SK-N-SH (cell line): ENCODE data around the gene GRAMD2A. TPM values are rescaled to one million over a fixed set of nuclear protein-coding genes. Genes with fewer than 3 reads are reported as not detected.
A peak's percentile ranks its signal among the peaks of the same experiment; 100 is the strongest.

Source experiments
- CTCF ChIA-PET: fragments of 300-600, 350-600 bp; formaldehyde crosslinking; extraction: SDS; loops from one replicate; lab custom pipeline; 2021; lab: Yijun Ruan, JAX
- POLR2A ChIA-PET: fragments of 350-600 bp; sonication (Branson Sonifier 250); formaldehyde crosslinking; extraction: SDS; loops from one replicate; lab custom pipeline; 2020; ENCODE audit warnings: antibody characterized with exemption, inconsistent platforms; lab: Yijun Ruan, JAX
- DNase-seq: peaks from one replicate; pipeline ENCODE4 v3.0.0; 2012
- H2AFZ ChIP-seq: fragments of 200-600 bp; sonication (generic); 2 replicates; pipeline ENCODE4 v1.8.1; 2016; ENCODE audit warnings: antibody characterized with exemption, mild to moderate bottlenecking, low read depth
- H3F3A ChIP-seq: fragments of 200-600 bp; sonication (generic); replicated peaks from 2 replicates; pipeline ENCODE3; 2016; ENCODE audit warnings: antibody characterized with exemption, mild to moderate bottlenecking; ENCODE audit not compliant: insufficient read depth
- H3K27ac ChIP-seq, 2 experiments: fragments of 200-500 bp in 1 of 2; fragments of 200-600 bp in 1 of 2; sonication (Bioruptor generic) in 1 of 2; sonication (generic), shearing (Covaris generic) in 1 of 2; 2 replicates each; pipeline versions ENCODE4 v1.5.1 to v1.6.1; 2014 to 2016; ENCODE audit warnings: low read depth in 2 of 2, inconsistent platforms in 1 of 2, low read length in 1 of 2, mild to moderate bottlenecking in 1 of 2, mixed read lengths in 1 of 2
- H3K27me3 ChIP-seq: fragments of 200-600 bp; sonication (generic), shearing (Covaris generic); 2 replicates; pipeline ENCODE4 v1.6.1; 2016; ENCODE audit warnings: mixed run types; ENCODE audit not compliant: insufficient read depth
- H3K36me3 ChIP-seq, 2 experiments: fragments of 200-500 bp in 1 of 2; fragments of 200-600 bp in 1 of 2; sonication (Bioruptor generic) in 1 of 2; sonication (generic) in 1 of 2; replicated peaks in 1 of 2; 2 replicates each; pipeline versions ENCODE3 to v1.5.1; 2014 to 2016; ENCODE audit warnings: low read length in 1 of 2, mild to moderate bottlenecking in 1 of 2; ENCODE audit not compliant: insufficient read depth in 2 of 2, control insufficient read depth in 1 of 2
- H3K4me1 ChIP-seq, 2 experiments: fragments of 200-500 bp in 1 of 2; fragments of 200-600 bp in 1 of 2; sonication (Bioruptor generic) in 1 of 2; sonication (generic), shearing (Covaris generic) in 1 of 2; 2 replicates each; pipeline versions ENCODE4 v1.5.1 to v1.6.1; 2014 to 2016; ENCODE audit warnings: low read depth in 1 of 2, low read length in 1 of 2, mixed run types in 1 of 2; ENCODE audit not compliant: insufficient read depth in 2 of 2, control insufficient read depth in 1 of 2
- H3K4me2 ChIP-seq: fragments of 200-600 bp; sonication (generic), shearing (Covaris generic); 2 replicates; pipeline ENCODE4 v1.6.1; 2017; ENCODE audit warnings: mixed run types
- H3K4me3 ChIP-seq, 2 experiments: fragments of 200-500 bp in 1 of 2; fragments of 200-600 bp in 1 of 2; sonication (Bioruptor generic) in 1 of 2; sonication (generic), shearing (Covaris generic) in 1 of 2; 2 replicates each; pipeline versions ENCODE4 v1.5.1 to v1.8.1; 2014 to 2016; ENCODE audit warnings: low read depth in 2 of 2, inconsistent platforms in 1 of 2, low read length in 1 of 2, mild to moderate bottlenecking in 1 of 2, mixed read lengths in 1 of 2, moderate library complexity in 1 of 2
- H3K79me2 ChIP-seq: fragments of 200-600 bp; sonication (generic); 2 replicates; pipeline ENCODE4 v1.8.1; 2017; ENCODE audit warnings: mild to moderate bottlenecking; ENCODE audit not compliant: insufficient read depth
- H3K9ac ChIP-seq: fragments of 200-600 bp; sonication (generic); 2 replicates; pipeline ENCODE4 v1.6.1; 2017; ENCODE audit warnings: mixed run types
- H3K9me2 ChIP-seq: fragments of 200-600 bp; sonication (generic); 2 replicates; pipeline ENCODE4 v1.6.1; 2017; ENCODE audit warnings: mixed run types
- H3K9me3 ChIP-seq: fragments of 200-600 bp; sonication (generic); 2 replicates; pipeline ENCODE4 v1.6.1; 2017; ENCODE audit warnings: mixed run types, mild to moderate bottlenecking, moderate library complexity
- H4K20me1 ChIP-seq: fragments of 200-600 bp; sonication (generic); 2 replicates; pipeline ENCODE4 v1.6.1; 2017; ENCODE audit warnings: mild to moderate bottlenecking, mixed run types; ENCODE audit not compliant: insufficient read depth
- CTCF ChIP-seq: fragments of 200-600 bp; sonication (generic); IDR thresholded peaks from 2 replicates; pipeline ENCODE4 v1.6.1; 2017; ENCODE audit warnings: antibody characterized with exemption, mild to moderate bottlenecking, moderate library complexity
- EZH2phosphoT487 ChIP-seq: fragments of 200-600 bp; sonication (generic); IDR thresholded peaks from 2 replicates; pipeline ENCODE4 v1.6.1; 2017; ENCODE audit warnings: low read depth, mixed run types, mild to moderate bottlenecking, antibody characterized with exemption, moderate library complexity, borderline replicate concordance
- FOXM1 ChIP-seq: IDR thresholded peaks from 2 replicates; pipeline ENCODE4 v1.4.0; 2012; ENCODE audit warnings: low read depth, mild to moderate bottlenecking
- PBX3 ChIP-seq: IDR thresholded peaks from 2 replicates; pipeline ENCODE4; 2012
- RCOR1 ChIP-seq: fragments of 150-350 bp; IDR thresholded peaks from 2 replicates; pipeline ENCODE4 v1.6.1; 2017; ENCODE audit warnings: antibody characterized with exemption, low read length
- REST ChIP-seq: IDR thresholded peaks from 2 replicates; pipeline ENCODE4 v1.6.1; 2012; ENCODE audit warnings: mild to moderate bottlenecking, low read depth, low read length, moderate library complexity
- YY1 ChIP-seq: IDR thresholded peaks from 2 replicates; pipeline ENCODE4 v1.4.0; 2012; ENCODE audit warnings: low read depth, mild to moderate bottlenecking
- WGBS: methylation state at CpG from one replicate; pipeline ENCODE4 v1.1.6; 2017; ENCODE audit warnings: low lambda C conversion rate; 5-methylcytosine and 5-hydroxymethylcytosine counted together
- polyA plus RNA-seq, 3 experiments: library from polyadenylated mRNA; depleted of rRNA; stranded (reverse); fragments of >200 nt; gene quantifications; 2 replicates each; pipeline ENCODE4 v1.2.3, GENCODE V29; 2012

Gene GRAMD2A
- polyA plus RNA-seq, 1 of the 3 experiments (the other 2 are of a cell fraction): 0.10 TPM

GRCh38 chr15:72206677-72207000 is 9.1 kb upstream of the GRAMD2A start:
- Histone ChIP-seq H3K79me2 (peaks cover 66% of the 10 kb centered on the region), H3K9ac (no peak overlapping the region), H3K36me3 (peaks cover 88 to 92% of the 10 kb centered on the region in 2 experiments), H3K4me1 (peaks cover 30 to 35% of the 10 kb centered on the region in 2 experiments), H3K4me3 (no peak overlapping the region), H4K20me1 (peaks cover 98% of the 10 kb centered on the region), H3K27me3 (no peaks in the 10 kb centered on the region)
- CTCF ChIA-PET: interaction anchor here (5.4 kb wide), 1 partner anchor 21 kb away, joined by 29 read pairs; no protein-coding TSS in a partner anchor
- POLR2A ChIA-PET: interaction anchor here (0.6 to 2.1 kb wide), 2 partner anchors 20 to 59 kb away, joined by 3 to 10 read pairs; no protein-coding TSS in a partner anchor
- 77% methylated on average over 4 of the region's 5 CpGs for WGBS
- DNase-seq: no peak
- TF ChIP-seq EZH2phosphoT487 (no peak), CTCF (no peak), FOXM1 (no peak), RCOR1 (no peak), PBX3 (no peak), REST (no peak)
- TF ChIP-seq, all 33 proteins: peak for 0
- Histone ChIP-seq H2AFZ (no peak overlapping the region), H3K4me2 (no peak overlapping the region), H3K27ac (no peak overlapping the region), H3F3A (peaks cover 86% of the 10 kb centered on the region), H3K9me2 (no peaks in the 10 kb centered on the region), H3K9me3 (no peaks in the 10 kb centered on the region)

GRCh38 chr15:72205896-72206676 is 8.5 kb upstream of the GRAMD2A start:
- Histone ChIP-seq H3K36me3 (peaks cover 92 to 93% of the 10 kb centered on the region in 2 experiments), H3F3A (peaks cover 87% of the 10 kb centered on the region), H3K9ac (no peak overlapping the region), H3K4me1 (peaks cover 30 to 35% of the 10 kb centered on the region in 2 experiments), H3K27ac (peak overlapping the region in 1 of 2 experiments; percentile 66; a peak in 1 of 4 replicates), H3K27me3 (no peaks in the 10 kb centered on the region), H3K4me3 (no peak overlapping the region), H3K9me2 (no peaks in the 10 kb centered on the region), H4K20me1 (peaks cover 98% of the 10 kb centered on the region), H3K9me3 (no peaks in the 10 kb centered on the region), H2AFZ (no peak overlapping the region), H3K79me2 (peaks cover 66% of the 10 kb centered on the region), H3K4me2 (no peak overlapping the region)
- CTCF ChIA-PET: interaction anchor here (5.4 kb wide), 1 partner anchor 21 kb away, joined by 29 read pairs; no protein-coding TSS in a partner anchor
- DNase-seq: no peak
- WGBS: 96% methylated on average over 9 of the region's 10 CpGs
- no peak for TF ChIP-seq YY1
- POLR2A ChIA-PET: interaction anchor here (0.6 to 2.1 kb wide), 2 partner anchors 21 to 58 kb away, joined by 3 to 10 read pairs; no protein-coding TSS in a partner anchor
